Amniotic stem cell (primary cell): Measurements from ENCODE around the gene MAP3K6.
"Not testable (repeated sequence)": the region's sequence is repeated elsewhere in the genome, so short reads cannot be mapped to it uniquely, and the experiment has no call there.

Source experiments
- DNase-seq: peaks from one replicate; lab custom pipeline; 2025; lab: John Stamatoyannopoulos, UW

Gene MAP3K6

DNA sequence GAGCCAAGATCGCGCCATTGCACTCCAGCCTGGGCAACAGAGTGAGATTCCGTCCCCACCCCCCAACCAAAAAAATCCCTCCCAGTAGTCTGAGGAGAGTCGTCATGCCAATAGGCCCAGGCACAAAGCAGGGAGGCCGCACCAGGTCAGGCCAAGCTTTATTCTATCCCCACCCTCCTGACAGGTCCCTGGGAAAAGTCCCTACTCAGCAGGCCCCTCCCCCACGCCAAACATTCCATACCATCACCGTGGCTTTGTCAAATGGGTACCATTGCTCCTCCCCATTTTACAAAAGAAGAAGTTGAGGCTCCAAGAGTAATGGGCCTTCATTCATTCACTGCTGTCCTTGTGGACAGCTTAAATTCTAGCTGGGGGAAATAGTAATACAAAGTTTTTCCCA, 31.0 kb upstream of the MAP3K6 start:
- DNase-seq = no peak

DNA sequence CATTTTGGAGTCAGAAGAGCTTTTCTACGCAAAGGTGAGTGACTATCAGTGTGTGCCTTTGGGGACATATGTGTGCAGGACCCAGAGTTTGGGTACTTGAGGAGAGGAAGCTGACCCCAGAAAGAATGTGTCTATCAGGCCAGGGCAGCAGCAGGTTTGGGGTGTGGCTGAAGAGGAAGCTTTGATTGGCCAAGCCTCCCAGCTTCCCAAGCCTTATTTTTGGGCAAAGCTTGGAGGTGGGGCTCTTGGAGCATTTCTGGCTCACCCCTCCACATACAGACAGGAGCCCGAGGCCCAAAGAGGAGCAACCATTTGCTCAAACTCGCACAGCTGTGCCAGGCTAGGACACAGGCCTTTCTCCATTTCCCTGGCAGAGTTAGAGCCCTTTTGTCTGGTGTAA, 30.3 kb upstream of the MAP3K6 start:
- no peak for DNase-seq

DNA sequence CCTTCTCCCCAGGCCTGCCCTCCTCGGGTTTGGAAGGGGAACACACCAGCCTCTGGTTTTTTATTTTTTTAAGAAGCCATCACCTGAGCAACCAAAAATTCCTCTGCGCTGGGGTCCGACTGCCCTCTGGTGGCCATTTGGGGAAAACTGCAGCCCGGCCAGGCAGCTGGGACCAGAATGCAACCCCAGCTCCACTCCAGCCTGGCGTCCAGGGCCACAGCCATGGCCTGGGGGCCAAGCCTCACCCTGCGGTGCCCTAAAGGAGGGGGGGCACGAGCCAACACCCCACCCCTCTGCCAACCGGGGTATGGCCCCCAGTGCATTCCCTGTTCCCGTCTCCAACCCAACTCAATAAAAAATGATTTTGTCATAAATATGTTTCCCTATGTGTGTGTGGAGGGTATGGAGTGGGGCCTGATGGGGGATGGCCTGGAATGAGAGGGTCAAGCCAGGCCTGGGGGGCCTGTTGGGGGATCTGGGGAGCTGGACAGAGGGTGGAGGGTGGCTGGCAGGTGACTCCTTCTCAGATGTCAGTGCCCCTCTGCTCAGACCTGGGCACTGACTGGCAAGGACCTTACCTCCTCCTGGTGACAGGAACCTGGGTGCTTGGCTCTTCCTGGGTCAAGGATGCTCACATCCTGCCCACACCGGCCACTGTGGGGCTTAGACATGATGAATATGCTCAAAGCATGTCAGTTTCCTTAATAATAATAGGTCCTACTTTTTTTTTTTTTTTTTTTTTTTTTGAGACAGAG, 28.9 kb upstream of the MAP3K6 start:
- DNase-seq = no peak

DNA sequence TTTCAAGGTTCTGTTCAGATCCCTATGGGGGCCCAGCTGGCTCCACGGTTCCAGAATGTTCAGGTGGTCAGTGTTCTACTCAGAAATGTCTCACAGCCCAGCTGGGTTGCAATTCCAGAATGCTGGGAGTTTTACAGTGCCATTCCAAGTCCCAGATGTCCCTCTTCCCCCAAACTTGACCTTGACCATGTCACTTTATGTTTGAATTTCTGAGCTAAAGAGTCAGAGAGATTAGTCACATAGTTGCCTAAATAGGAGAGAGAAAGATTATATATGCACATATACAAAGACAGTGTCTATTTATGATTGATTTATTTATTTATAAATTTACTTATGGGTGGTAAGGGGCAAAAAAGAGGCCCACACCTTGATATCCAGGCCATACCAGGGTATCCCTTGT, 28.2 kb upstream of the MAP3K6 start:
- no peak for DNase-seq

GRCh38 chr1:27394282-27394658, 27.5 kb upstream of the MAP3K6 start:
- no peak for DNase-seq

- DNase-seq = no peak
Observed at GRCh38 chr1:27393641-27394281, 27.0 kb upstream of the MAP3K6 start.

- no peak for DNase-seq
Observed at GRCh38 chr1:27392778-27393635, 26.2 kb upstream of the MAP3K6 start.

- peak; percentile 76 for DNase-seq
Observed at GRCh38 chr1:27392096-27392777, 25.5 kb upstream of the MAP3K6 start, which contains the start of gene GPR3. Gene GPR3 (plus strand): TSS chr1:27392622. CDS start chr1:27393799, 1,177 bp downstream.

- DNase-seq = no peak
Observed at GRCh38 chr1:27391511-27392095, 24.8 kb upstream of the MAP3K6 start.

GRCh38 chr1:27388337-27389005, 21.7 kb upstream of the MAP3K6 start:
- no peak for DNase-seq

- not testable (repeated sequence) for DNase-seq
Observed at GRCh38 chr1:27384797-27385196, 18.0 kb upstream of the MAP3K6 start.

- DNase-seq = no peak
Observed at GRCh38 chr1:27383661-27384060, 16.9 kb upstream of the MAP3K6 start.

GRCh38 chr1:27383039-27383605, 16.4 kb upstream of the MAP3K6 start, which contains the start of gene CD164L2:
Gene CD164L2 (minus strand): TSS chr1:27383333. CDS start chr1:27383239, 94 bp downstream.
- no peak for DNase-seq

DNA sequence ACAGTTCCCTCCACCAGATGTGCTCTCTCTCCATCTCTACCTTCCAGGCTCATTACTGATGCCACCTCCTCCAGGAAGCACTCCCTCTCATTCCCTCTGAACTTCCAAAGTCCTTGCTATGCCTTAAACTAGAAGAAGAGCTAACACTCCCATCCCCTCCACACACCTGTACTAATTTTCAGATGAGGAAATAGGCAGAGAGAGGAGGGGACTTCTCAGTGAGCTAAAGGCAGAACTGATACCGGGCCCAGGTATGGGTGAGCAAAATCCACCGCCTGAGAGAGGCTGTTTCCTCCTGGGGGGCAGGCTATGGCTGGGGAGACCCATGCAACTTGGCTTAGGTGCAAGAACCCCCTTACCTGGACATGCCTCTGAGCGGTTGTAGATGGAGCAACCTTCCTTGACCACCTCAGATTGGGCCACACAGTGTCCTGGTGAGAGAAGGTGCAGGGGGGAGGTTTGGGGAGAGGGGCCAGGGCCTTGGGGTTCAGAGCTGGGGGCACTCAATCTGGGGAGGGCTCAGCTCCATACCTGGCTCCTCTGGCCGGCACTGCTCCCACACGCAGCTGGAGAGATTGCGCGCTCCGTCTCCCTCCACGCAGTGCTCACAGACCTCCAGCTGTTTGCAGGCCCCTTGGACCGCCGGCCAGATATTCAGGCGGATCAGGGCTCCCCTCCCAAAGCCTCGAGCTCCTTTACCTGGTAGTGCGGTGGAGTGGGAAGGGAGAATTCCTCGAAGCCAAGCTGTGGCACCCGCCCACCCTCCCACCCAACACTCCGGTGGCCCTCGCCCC, 15.4 kb upstream of the MAP3K6 start:
- DNase-seq = no peak

- DNase-seq = no peak
Observed at GRCh38 chr1:27380766-27381733, 14.3 kb upstream of the MAP3K6 start.

- no peak for DNase-seq
Observed at GRCh38 chr1:27380224-27380623, 13.5 kb upstream of the MAP3K6 start.

DNA sequence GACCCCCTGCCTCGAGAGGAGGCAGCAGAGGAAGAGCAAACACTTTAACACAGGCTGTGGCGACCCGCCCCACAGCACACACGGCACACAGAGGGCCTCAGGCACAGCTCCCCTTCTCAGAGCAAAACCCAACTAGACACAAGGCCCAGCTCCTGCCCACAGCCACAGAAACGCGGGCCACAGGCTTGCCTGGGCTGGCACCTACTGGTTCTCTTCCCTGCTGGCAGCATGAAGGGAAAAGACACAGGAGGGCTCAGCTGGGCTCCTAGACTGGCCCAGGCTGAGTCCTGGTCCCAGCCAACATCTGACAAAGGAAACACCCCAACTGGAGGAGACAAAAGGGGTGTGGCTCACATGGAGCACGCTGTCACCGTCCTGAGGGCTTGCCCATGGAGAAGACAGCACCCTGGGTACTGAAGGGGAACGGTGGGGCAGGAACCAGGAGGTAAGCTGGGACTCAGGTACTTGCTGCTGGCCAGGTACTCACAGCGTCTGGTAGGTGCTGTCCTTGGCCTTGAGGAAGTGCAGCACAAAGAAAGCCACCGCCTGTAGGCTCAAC, 12.9 kb upstream of the MAP3K6 start:
- no peak for DNase-seq

GRCh38 chr1:27377760-27378495, 11.2 kb upstream of the MAP3K6 start:
- no peak for DNase-seq
